HL-60/S4 treated with retinoic acid at 250 ng/mL for 4 days and 3 days (cell line): ENCODE results near the gene RPE65.
"Not testable (repeated sequence)": the region's sequence is repeated elsewhere in the genome, so short reads cannot be mapped to it uniquely, and the experiment has no call there.

Experiments used
- in situ Hi-C: fragments of 300-500 bp; cut with MboI; formaldehyde crosslinking; loops from 2 replicates; pipeline ENCODE4 v1.7.0; 2022; ENCODE audit warnings: low sequenced_read_pairs

The RPE65 gene

DNA sequence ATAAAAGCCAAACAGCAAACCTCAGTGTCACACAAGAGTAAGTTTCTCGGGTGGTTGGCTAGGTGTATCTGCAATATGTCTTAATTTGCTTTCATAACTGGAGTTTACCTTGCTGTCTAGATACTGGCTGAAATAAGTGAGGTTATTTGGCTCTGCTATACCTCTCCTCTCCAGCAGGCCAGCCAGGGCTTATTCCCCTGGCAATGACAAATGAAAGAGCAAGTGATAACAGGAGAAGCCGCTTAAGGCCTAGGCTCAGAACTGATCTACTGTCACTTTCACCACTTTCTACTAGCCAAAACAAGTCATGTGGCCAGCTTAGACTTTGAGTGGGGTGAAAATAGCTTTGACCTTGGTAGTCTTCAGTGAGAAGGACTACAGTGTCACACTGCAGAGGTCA, 4.8 kb upstream of the RPE65 start:
- in situ Hi-C loops = no loop called here

DNA sequence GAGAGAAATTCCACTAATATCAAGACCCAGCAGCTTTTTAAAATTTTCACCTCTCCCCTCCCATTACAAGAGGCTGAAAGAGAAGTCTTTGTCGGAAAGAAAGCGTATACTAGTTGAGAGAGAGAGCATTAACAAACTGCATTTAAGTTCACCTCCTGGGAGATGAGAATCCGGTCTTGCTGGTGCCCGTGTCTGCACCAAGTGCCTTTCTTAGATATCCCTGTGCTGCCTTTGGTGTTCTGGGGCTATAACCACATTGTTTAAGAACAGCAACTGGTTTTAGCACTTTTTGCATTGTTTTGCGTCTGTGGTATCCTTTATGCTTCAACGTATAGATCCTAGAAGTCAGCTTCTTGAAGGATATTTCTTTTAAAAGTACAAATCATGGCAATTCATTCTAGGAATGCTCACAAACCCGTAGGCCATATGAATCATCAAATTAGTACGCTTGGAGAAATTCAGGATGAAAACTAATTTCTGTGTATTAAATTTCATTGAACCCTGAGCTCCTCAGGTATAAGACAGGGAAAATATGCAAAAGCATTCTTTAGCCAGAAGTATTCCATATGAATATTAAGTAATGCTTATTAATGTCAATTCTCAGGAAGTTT, 3.4 kb upstream of the RPE65 start:
- in situ Hi-C loops = no loop called here

DNA sequence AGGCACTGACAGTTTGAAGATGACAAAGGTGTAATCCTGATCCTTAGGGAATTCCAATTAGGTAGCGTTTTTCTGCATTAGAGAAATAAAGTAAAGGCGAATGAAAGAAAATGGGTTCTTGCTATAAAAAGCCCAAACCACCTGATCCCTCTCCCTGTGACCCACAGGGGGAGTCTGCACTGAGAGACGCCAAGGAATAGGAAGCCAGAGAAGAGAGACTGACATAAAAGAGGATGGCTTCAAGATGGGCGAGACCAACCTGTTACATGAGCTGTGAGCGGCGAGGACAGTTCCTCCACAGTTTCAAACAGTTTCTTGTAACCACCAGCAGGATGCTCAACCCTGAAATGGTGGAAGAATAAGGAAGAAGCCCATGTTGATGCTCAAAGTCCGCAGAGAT, 1.4 kb downstream of the RPE65 start:
- in situ Hi-C loops = no loop called here

DNA sequence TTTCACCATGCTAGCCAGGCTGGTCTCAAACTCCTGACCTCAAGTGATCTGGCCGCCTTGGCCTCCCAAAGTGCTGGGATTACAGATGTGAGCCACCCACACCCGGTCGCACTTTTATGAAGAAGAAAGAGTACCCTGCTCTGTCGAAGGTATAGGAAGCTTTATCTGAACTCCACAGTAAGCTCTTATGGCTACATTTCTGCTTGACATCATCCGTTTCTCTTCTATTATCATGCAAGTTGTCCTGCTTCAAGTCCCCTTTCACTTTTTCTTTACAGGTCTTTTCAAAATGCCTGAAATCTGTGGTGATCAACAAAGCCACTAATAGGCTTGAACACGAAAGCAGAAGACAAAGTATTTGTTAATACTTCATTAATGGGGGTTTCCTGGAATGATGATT, 4.0 kb downstream of the RPE65 start:
- in situ Hi-C loops = no loop called here

DNA sequence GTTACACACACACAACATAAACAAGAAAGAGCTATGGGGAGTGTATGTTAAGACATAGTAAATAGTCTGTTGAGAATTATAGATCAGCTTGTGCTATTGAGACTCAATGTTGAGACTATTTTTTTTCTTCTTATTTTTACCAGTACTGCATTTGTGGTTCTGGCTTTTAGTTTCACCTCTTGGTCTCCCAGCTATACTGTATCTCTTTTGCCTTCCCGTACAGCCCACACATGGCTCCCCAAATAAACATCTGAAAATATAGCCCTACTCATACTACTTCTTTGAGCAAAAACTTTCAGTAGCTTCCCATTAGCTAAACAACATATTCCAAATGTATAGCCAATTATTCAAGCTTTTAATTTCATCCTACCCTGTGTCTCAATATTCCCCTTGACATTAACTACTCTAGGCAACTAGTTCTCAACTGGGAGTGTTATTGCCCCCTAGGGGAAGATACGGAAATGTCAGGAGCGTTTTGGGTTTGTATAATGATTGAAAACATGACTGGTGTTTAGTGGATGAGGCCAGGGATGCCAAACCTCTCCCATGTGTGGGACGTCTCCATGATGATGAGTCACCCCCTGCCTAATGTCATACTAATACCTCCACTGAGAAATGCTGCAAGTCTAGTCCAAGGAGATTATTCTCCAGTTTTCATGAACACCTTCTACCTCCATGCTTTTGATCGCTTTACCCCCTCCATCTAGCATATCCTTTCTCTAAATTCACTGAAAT, 6.8 kb downstream of the RPE65 start:
- in situ Hi-C loops = no loop called here

DNA sequence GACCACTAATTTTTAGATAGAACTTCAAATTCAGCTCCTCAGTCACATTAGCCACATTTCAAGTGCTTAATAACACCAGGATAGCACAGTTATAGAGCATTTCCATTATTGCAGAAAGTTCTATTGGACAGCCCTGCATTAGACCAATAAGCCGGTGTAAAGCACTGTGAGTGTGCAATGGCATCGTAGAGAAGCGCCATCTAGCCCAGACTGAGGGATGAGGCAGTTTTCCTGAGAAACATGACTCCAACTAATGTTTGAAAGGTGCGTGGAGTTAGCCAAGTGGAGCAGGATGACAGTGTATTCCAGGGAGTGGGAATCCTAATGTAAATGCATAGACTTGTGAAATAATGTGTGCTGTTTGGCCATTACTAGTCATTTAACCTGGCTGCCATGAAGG, 7.7 kb downstream of the RPE65 start:
- in situ Hi-C loops = no loop called here

DNA sequence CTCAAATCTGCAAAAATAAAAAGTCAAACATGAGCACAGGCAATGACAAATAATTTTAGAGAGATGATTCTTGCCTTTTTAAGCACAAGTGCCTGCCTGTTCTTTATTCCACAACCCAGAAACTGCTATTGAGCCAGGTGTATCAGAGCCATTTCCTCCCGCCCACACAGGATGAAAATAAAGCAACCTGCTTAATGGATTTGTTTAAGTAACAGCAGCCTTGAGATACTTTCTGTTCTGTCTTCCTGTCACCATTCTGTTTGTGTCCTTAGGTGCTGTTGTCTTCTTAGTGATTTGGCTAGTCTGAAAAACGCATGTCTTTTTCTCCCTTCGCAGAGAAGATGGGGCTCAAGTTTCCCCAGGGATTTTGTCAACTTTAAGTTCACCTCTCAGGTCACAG, 11.4 kb downstream of the RPE65 start:
- in situ Hi-C loops = no loop called here

DNA sequence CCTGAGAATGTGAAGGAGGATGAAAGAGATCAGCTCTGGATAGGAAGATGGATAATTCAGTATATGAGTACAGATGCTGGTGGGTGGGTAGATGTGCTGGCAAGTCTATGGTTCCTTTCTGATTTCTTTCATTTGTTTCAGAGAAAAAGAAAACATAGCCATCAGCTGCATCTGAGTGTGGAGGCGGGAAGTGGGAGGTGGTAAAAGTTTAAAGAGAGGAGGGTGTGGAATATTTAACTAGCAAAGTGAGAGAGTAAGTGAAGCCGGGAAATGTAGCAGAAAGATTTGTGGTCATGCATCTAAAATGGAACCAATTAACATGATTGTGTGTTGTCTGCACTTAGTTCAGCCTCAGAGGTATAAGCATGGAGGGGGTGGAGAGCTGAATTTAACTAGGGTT, 16.4 kb downstream of the RPE65 start:
- in situ Hi-C loops = no loop called here

DNA sequence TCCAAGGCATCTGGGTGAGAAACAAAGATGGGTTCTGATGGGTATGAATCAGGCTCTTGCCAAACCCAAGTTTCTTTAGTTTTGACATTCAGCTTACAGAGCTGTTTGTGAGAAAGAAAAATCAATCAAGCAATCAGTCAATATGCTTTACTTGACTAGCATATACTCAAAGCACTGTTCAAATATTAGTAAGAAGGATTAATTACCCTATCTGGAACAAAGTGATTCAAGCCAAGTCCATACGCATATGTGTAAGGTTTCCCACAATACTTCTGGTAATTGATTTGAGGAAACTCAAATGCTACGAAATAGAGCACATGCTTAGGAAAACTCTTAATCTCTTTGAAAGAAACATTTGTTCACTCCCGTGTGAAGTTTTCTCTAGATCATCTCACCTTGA, 18.7 kb downstream of the RPE65 start:
- in situ Hi-C loops = no loop called here

DNA sequence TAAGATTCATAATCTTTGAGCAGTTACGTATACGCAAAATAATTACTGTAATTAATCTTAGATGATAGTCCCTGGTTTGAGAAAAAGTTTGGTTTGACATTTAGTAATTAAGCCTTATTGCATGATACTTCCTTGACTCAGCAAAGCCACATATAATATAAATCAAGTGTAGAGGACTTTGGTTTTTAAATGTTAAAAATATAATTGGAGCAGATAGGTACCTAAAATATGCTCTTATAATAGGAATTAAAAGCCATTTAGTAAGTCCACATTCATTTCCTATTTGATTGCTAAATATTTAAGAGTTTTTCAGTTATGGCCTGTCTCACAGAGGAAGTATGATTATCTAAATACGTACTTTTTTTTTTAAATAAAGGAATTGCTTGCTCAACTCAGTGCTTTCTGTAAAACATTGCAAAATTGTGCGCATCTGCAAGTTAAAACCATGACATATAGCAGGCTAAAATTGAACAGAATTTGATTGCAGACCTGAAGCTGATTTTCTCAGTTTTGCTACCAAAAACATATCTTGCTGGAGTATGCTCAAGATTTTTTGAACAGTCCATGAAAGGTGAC, 20.4 kb downstream of the RPE65 start:
- in situ Hi-C loops = no loop called here

DNA sequence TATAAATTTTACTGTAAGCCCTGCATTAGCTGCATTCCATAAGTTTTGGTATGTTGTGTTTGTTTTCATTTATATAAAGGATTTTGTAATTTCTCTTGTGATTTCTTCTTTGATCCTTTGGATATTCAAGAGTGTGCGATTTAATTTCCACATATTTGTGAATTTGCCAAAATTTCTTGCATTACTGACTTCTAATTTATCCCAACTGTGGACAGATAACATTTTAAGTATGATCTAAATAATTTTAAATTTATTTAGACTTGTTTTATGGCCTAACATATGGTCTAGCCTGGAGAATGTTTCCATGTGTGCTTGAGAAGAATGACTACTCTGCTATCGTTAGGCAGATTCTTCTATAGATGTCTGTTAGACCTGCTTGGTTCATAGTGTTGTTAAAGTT, 23.2 kb downstream of the RPE65 start:
- in situ Hi-C loops = no loop called here

DNA sequence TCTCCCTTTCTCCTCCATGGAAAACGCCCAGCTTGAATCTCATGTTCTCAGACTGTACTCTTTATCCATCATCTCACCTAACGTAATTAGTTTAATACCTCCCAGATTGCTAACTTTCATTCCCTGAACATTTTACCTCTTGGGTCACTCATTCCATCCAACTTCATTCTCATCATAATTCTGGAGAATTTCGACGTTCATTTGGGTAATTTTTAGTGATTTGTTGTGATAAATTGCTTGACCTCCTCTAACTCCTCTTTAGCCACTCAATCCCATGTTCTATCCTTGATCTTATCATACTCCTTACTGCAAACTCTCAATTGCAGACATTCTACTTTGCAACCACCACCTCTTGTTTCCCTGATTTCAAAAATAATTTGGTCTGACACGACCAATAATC, 28.4 kb downstream of the RPE65 start:
- in situ Hi-C loops = no loop called here

DNA sequence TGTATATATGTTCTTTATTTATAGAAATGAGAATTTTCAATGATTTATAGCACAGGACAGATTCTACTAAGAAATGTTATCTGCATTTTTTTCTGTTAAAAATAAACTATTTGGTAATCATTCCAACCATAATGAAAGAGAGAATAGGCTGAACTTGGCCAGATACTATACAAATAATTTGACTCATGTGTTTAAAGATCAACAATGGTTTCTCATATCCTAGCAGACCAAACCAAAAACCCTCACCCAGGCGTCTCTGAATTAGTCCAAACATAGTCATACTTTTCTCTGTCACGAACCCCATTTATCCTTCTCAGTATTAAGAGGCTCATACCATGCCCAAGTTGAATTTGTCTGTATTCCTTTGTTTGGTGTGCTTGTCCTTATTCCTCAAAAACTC, 40.3 kb downstream of the RPE65 start:
- in situ Hi-C loops = no loop called here

DNA sequence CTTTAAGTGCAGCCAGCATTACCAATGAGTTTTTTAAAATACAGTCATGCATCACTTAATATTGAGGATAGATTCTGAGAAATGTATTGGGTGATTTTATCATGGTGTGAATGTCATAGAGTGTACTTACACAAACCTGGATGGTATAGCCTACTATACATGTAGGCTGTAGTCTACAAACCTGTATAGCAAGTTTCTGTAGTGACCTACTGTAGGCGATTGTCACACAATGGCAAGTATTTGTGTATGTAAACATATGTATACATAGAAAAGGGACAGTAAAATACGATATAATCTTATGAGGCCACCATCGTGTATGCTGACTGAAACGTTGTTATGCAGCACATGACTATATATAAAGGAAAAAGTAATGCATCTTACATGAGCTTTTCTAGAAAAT, 48.2 kb downstream of the RPE65 start:
- in situ Hi-C loops = no loop called here

DNA sequence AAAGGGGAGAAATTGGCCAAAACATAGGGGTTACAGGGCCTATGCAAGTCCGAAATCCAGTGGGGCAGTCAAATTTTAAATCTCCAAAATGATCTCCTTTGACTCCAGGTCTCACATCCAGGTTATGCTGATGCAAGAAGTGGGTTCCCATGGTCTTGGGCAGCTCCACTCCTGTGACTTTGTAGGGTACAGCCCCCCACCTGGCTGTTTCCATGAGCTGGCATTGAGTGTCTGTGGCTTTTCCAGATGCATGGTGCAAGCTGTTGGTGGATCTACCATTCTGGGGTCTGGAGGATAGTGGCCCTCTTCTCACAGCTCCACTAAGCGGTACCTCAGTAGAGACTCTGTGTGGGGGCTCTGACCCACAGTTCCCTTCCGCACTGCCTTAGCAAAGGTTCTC, 54.2 kb downstream of the RPE65 start:
- in situ Hi-C loops = not testable (repeated sequence)

DNA sequence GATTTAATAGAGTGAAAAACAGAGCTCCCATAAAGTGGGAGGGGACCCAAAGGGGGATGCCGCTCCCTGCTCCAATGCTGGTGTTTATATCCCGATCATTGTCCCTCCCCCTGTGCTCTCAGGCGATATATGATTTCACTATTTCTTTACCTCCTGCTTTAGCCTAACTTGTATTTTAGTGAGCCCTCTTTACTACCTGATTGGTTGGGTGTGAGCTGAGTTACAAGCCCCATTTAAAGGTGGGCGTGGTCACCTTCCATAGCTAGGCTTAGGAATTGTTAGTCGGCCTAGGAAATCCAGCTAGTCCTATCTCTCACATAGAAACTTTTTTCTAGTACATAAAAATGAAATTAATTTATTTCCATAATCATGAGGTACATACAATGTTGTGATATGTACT, 57.3 kb downstream of the RPE65 start:
- in situ Hi-C loops = not testable (repeated sequence)

DNA sequence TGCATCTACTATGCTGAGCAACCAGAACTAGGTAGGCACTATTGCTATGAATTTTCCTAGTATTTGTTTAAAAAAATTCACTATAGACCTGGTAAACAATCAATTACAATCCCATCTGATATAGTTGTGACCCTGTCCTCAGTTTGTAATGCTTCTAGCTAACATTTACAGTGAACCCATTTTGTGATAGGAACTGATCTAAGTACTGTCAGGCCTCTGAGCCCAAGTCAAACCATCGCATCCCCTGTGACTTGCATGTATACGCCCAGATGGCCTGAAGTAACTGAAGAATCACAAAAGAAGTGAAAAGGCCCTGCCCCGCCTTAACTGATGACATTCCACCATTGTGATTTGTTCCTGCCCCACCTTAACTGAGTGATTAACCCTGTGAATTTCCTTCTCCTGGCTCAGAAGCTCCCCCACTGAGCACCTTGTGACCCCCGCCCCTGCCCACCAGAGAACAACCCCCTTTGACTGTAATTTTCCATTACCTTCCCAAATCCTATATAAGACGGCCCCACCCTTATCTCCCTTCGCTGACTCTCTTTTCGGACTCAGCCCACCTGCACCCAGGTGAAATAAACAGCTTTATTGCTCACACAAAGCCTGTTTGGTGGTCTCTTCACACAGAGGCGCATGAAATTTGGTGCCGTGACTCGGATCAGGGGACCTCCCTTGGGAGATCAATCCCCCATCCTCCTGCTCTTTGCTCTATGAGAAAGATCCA, 63.8 kb downstream of the RPE65 start:
- in situ Hi-C loops = not testable (repeated sequence)

DNA sequence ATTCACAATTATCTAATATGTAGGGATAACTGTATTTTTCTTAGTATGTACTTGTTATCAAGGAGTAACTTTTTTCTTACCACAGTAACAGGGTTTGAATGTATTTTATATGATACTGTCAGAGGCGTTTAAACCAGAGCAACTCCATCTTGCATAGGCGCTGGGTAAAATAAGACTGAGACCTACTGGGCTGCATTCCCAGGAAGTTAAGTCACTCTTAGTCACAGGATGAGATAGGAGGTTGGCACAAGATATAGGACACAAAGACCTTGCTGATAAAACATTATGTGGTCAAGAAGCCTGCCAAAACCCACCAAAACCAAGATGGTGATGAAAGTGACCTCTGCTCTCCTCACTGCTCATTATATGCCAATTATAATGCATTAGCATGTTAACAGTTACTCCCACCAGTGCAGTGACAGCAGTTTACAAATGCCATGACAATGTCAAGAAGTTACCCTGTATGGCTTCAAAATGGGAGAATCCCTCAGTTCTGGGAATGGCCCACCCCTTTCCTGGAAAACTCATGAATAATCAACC, 64.8 kb downstream of the RPE65 start:
- in situ Hi-C loops = no loop called here

DNA sequence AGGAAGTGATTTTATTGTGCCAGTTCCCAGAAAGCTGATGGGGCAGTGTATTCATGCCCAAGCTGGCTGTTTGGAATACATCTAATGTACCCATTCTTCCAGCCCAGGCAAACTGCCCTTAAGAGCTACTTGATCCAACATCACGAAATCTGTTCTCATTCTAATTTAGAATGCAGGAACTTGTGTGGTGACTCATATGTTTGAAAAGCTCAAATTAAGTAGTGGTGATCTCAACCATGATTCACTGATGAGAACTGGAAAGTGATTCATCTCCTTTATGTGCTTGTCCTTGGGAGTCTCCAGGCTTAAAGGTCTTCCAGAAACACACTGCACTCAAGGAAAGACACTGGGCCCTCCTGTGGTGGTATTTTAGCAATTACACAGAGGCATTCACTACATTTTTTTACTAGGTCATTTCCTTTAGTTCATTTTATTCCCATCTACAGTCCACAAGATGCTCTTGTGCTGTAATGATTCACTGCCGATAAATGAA, 65.4 kb downstream of the RPE65 start:
- in situ Hi-C loops = no loop called here

DNA sequence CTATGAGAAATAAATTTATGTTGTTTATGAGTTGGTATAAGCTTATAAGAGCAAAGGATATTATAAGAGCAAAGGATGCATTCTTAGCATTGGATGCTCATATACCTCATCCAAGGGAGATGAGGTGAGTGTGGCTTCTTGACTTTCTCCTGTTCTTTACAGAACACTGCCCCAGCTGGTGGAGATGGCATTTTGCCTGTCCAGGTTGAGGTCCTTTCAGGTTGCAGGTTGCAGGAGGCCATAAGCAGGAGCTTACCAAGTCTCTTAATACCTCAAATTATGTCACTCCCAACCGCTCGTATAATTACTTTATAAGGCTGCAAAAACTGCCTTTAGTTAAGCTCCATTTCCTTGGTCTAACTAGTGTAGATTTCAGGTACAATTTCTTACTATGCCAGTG, 66.7 kb downstream of the RPE65 start:
- in situ Hi-C loops = no loop called here

DNA sequence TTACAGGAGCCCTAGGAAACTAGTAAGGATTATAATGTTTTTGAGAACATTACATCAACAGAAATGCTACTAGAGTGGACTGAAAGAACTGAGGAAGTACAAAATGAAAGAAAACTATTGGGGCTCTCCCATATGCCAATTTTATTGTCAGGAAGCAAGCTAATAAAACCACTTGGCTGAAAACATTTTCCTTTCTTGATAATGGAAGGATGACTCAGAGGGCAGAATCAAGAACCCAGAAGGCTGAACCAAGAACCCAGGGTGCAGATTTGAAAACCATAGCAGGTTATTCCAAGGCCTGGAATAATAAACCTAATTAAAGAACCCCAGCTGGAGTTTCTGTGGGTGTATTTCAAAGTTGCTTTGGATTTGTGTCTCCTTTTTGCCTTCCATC, 70.7 kb downstream of the RPE65 start:
- in situ Hi-C loops = no loop called here
